Prostate gland (tissue), 2 donors: ENCODE measurements around the gene ALPP. TPM values are rescaled to one million over a fixed set of nuclear protein-coding genes. Genes with fewer than 3 reads are reported as not detected.
"Not testable (repeated sequence)": the region's sequence is repeated elsewhere in the genome, so short reads cannot be mapped to it uniquely, and the experiment has no call there.

Experiments used
- DNase-seq: peaks from one replicate; pipeline ENCODE4 v3.0.0-alpha.2; 2019; ENCODE audit warnings: low spot score
- H3K27ac ChIP-seq, 2 donors: fragments of 200-600 bp; sonication (generic); 2 replicates each; pipeline ENCODE4 v1.5.1; 2017 to 2019
- H3K27me3 ChIP-seq: fragments of 200-600 bp; sonication (generic); replicated peaks from 2 replicates; pipeline ENCODE4 v1.5.1; 2019; ENCODE audit not compliant: insufficient read depth
- H3K36me3 ChIP-seq, 2 donors: fragments of 200-600 bp; sonication (generic); 1 replicate in 1 of 2; 2 replicates in 1 of 2; pipeline versions ENCODE4 v1.5.1 to v1.8.1; 2017 to 2019
- H3K4me1 ChIP-seq: fragments of 200-600 bp; sonication (generic); replicated peaks from 2 replicates; pipeline ENCODE4 v1.5.1; 2019
- H3K4me3 ChIP-seq, 2 donors: fragments of 200-600 bp; sonication (generic); 2 replicates each; pipeline ENCODE4 v1.5.1; 2017 to 2019
- H3K9me3 ChIP-seq: fragments of 200-600 bp; sonication (generic); 2 replicates; pipeline ENCODE4 v1.5.1; 2017
- CTCF ChIP-seq, 4 experiments: fragments of 200-600 bp in 2 of 4; fragments of 450-650 bp in 2 of 4; sonication (generic) in 2 of 4; IDR thresholded peaks; 1 replicate in 3 of 4; 2 replicates in 1 of 4; pipeline ENCODE4 v1.5.1; 2016 to 2019; ENCODE audit warnings: antibody characterized with exemption in 4 of 4, mild to moderate bottlenecking in 2 of 4, moderate library complexity in 2 of 4
- POLR2A ChIP-seq: fragments of 450-650 bp; IDR thresholded peaks from one replicate; pipeline ENCODE4 v1.6.1; 2016; ENCODE audit warnings: antibody characterized with exemption, mild to moderate bottlenecking
- POLR2AphosphoS5 ChIP-seq: sonication (generic); formaldehyde crosslinking; IDR thresholded peaks from one replicate; pipeline ENCODE4 v1.6.1; 2017; ENCODE audit warnings: antibody characterized with exemption
- WGBS: methylation state at CpG from one replicate; pipeline ENCODE4 v1.1.5; 2018; 5-methylcytosine and 5-hydroxymethylcytosine counted together
- intact Hi-C: fragments of 100-400 bp; cut with DNase I; formaldehyde crosslinking; loops from one replicate; pipeline ENCODE4 v1.14.2; 2022
- total RNA-seq, 2 donors: library from RNA; depleted of rRNA; stranded (reverse); fragments of >200 nt; gene quantifications; one replicate each; pipeline ENCODE4 v1.1.0, GENCODE V29; 2016

The ALPP gene
- total RNA-seq, 2 donors from 2014 or later, result 0.97 TPM; not detected in 1

DNA sequence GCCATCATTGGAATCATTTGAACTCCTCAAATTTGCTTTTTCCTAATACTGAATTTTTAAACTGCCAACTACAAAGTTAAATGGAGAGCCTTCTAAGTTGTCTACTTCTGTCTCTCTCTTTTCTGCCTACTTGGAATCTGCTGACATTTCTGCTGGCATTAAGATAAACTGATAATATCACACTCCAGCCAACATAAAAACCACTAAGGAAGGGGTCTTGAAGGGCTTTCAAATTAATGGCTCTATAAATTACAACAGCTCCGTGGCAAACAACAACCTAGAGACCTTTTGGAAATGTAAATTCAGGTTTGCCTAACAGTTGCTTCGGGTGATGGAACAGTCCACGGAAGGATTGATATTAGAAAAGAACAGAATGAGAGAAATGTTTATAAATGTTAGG lies 12.1 kb downstream of the ALPP start:
- Histone ChIP-seq H3K27ac (no peak overlapping the region), H3K27me3 (peaks cover 13% of the 10 kb centered on the region), H3K9me3 (no peaks in the 10 kb centered on the region), H3K4me3 (no peak overlapping the region), H3K4me1 (no peaks in the 10 kb centered on the region), H3K36me3 (no peaks in the 10 kb centered on the region)
- intact Hi-C loops, result no loop called here
- WGBS, result 29% methylated on average over 3 of the region's 3 CpGs
- no peak for DNase-seq
- TF ChIP-seq POLR2AphosphoS5, result no peak
- TF ChIP-seq POLR2A, result no peak
- no peak for TF ChIP-seq CTCF (IDR thresholded peaks at IDR 0.05)

- no peaks in the 10 kb centered on the region for H3K27me3 ChIP-seq
These were observed 15.0 kb downstream of the ALPP start for GRCh38 chr2:232393556-232393955.

DNA sequence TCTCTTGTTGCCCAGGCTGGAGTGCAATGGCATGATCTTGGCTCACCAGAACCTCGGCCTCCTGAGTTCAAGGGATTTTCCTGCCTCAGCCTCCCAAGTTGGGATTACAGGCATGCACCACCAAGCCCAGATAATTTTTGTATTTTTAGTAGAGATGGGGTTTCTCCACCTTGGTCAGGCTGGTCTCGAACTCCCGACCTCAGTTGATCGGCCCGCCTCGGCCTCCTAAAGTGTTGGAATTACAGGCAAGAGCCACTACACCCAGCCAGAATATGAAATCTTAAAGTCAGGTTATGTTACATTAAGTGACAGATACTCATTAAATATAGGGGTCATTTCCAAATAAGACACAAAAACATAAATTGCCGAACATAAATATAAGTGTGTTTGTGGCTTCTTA lies 15.9 kb downstream of the ALPP start:
- 92% methylated on average over 7 of the region's 7 CpGs for WGBS
- H3K36me3 ChIP-seq, H3K4me1 ChIP-seq, H3K4me3 ChIP-seq, H3K9me3 ChIP-seq, H3K27ac ChIP-seq, intact Hi-C loops, H3K27me3 ChIP-seq, DNase-seq: not testable (repeated sequence)

More at GRCh38 chr2:232393556-232393955, 15.0 kb downstream of the ALPP start:
- 92% methylated on average over 8 of the region's 8 CpGs for WGBS
- intact Hi-C loops, result no loop called here
- Histone ChIP-seq H3K36me3 (no peaks in the 10 kb centered on the region), H3K4me3 (no peak overlapping the region), H3K27ac (no peak overlapping the region), H3K9me3 (no peaks in the 10 kb centered on the region), H3K4me1 (no peaks in the 10 kb centered on the region)
- no peak for DNase-seq
- TF ChIP-seq POLR2AphosphoS5, result no peak
- no peak for TF ChIP-seq POLR2A
- TF ChIP-seq CTCF (IDR thresholded peaks at IDR 0.05), result no peak

DNA sequence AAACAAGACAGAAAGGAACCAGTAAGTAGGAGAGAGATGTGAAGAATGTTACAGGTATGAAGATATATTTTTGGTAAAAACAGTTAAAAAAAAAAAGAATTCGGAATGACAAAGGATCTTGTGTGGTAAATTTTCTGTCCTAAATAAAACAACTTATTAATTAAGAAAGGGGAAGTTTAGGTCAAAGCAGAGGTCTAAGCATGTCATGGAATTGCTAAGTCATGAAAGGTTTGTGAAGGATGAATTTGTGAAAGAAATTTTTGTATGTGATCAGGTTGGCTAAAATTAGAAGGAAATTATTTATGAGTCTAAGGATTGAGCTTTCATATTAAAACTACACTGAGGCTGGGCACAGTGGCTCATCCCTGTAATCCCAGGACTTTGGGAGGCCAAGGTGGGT lies 17.0 kb downstream of the ALPP start:
- TF ChIP-seq POLR2A (no peak), CTCF (IDR thresholded peaks at IDR 0.05) (no peak), POLR2AphosphoS5 (no peak)
- Histone ChIP-seq H3K27ac (no peak overlapping the region), H3K4me3 (no peak overlapping the region), H3K27me3 (no peaks in the 10 kb centered on the region), H3K9me3 (no peaks in the 10 kb centered on the region), H3K4me1 (no peaks in the 10 kb centered on the region), H3K36me3 (no peaks in the 10 kb centered on the region)
- DNase-seq, result no peak
- WGBS, result 82% methylated on average over 1 of the region's 1 CpG
- intact Hi-C loops, result no loop called here

DNA sequence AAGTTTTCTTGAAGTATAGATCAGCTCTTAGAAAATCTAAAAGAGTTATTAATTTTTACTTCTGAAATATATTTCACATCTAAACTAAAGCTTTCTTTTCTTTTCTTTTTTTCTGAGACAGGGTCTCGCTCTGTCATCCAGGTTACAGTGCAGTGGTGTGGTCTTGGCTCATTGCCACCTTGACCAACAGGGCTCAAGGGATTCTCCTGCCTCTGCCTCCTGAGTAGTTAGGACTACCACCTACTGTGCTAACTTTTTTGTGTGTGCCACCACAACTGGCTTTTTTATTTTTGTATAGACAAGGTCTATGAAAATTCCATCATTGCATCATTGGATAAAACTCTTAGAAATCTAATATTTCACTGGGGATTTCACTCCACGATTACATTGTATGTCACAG lies 18.1 kb downstream of the ALPP start:
- Histone ChIP-seq H3K4me1 (no peaks in the 10 kb centered on the region), H3K27ac (no peak overlapping the region), H3K36me3 (no peaks in the 10 kb centered on the region), H3K4me3 (no peak overlapping the region), H3K27me3 (no peaks in the 10 kb centered on the region), H3K9me3 (no peaks in the 10 kb centered on the region)
- 78% methylated on average over 2 of the region's 2 CpGs for WGBS
- TF ChIP-seq POLR2AphosphoS5 (no peak), POLR2A (no peak), CTCF (IDR thresholded peaks at IDR 0.05) (no peak)
- intact Hi-C loops, result no loop called here
- DNase-seq, result no peak
